GM21619 (cell line): Measurements from ENCODE around the gene RTL3.
A peak's percentile ranks its signal among the peaks of the same experiment; 100 is the strongest.
"Not testable (repeated sequence)": the region's sequence is repeated elsewhere in the genome, so short reads cannot be mapped to it uniquely, and the experiment has no call there.

Experiments
- ATAC-seq: cut with Tn5 transposase; IDR thresholded peaks from one replicate; pipeline ENCODE4 v1.9.1; 2021; ENCODE audit not compliant: unreplicated experiment

The RTL3 gene

GRCh38 chrX:78658845-78659744 lies at the start of gene RTL3:
RTL3 (minus strand) TSS chrX:78659328; CDS start chrX:78658420, 908 bp downstream.
- ATAC-seq = no peak

- no peak for ATAC-seq
Measured at GRCh38 chrX:78708816-78709215, 49.7 kb upstream of the RTL3 start.

GRCh38 chrX:78708262-78708661 lies 49.1 kb upstream of the RTL3 start:
- ATAC-seq = no peak

- no peak for ATAC-seq
Measured at GRCh38 chrX:78706071-78706470, 46.9 kb upstream of the RTL3 start.

GRCh38 chrX:78693536-78693935 lies 34.4 kb upstream of the RTL3 start:
- no peak for ATAC-seq

- ATAC-seq = no peak
Measured at GRCh38 chrX:78693012-78693411, 33.9 kb upstream of the RTL3 start.

GRCh38 chrX:78687586-78687985 lies 28.5 kb upstream of the RTL3 start:
- ATAC-seq = peak; percentile 95

- no peak for ATAC-seq
Measured at GRCh38 chrX:78673246-78673645, 14.1 kb upstream of the RTL3 start.

GRCh38 chrX:78665342-78665741 lies 6.2 kb upstream of the RTL3 start:
- no peak for ATAC-seq

- ATAC-seq = no peak
Measured at GRCh38 chrX:78661836-78662235, 2.7 kb upstream of the RTL3 start.

GRCh38 chrX:78659955-78660354 lies 827 bp upstream of the RTL3 start:
- no peak for ATAC-seq

- no peak for ATAC-seq
Measured at GRCh38 chrX:78658414-78658813, 714 bp downstream of the RTL3 start.

- no peak for ATAC-seq
Measured at GRCh38 chrX:78655642-78656041, 3.5 kb downstream of the RTL3 start.

GRCh38 chrX:78653118-78653822 lies 5.9 kb downstream of the RTL3 start:
- ATAC-seq = peak; percentile 59

GRCh38 chrX:78650906-78651437 lies 8.2 kb downstream of the RTL3 start:
- ATAC-seq = peak; percentile 84

- ATAC-seq = no peak
Measured at GRCh38 chrX:78643874-78644273, 15.3 kb downstream of the RTL3 start.

GRCh38 chrX:78643096-78643495 lies 16.0 kb downstream of the RTL3 start:
- no peak for ATAC-seq

GRCh38 chrX:78636096-78636495 lies 23.0 kb downstream of the RTL3 start:
- not testable (repeated sequence) for ATAC-seq

GRCh38 chrX:78624962-78625909 lies 33.9 kb downstream of the RTL3 start:
- no peak for ATAC-seq

- no peak for ATAC-seq
Measured at GRCh38 chrX:78624426-78624825, 34.7 kb downstream of the RTL3 start.

- no peak for ATAC-seq
Measured at GRCh38 chrX:78622831-78623230, 36.3 kb downstream of the RTL3 start.
